ENCODE data around the gene ARL14EPL.

ARL14EPL gene

DNA sequence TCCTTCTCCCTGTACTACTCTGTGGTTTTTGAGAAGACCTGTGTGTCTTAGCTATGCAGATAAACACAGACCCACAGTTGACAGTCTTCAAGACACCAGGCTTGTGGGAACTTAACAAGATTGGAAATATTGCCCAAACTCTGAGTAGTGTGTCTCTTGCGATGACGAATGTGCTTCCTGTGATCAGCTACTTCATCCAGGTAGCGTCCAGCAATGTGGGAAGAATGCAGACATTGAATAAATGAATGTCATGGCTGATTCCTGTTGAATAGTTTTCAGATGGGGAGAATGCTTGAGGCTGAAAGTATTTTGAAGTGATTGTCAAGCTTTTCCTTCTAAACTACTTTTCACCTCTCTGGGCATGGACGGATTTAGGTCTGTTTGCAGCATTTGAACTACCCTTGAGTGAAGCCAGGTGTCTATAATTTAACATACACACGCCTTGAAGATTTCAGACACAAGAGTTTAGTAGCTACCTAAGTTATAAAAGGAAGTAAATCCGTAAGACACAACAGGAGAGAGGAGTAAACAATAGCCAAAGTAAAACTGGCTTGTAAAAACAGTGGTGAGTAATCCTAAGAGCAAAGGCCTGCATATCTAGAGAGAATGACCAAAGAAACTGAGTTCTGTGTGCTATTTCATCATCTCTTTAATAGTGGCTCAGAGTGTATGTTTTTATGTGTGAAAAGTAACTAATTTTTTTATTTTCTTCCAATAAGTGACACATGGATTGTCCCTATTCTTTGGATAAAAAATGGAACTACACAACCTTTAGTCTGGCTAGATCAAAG is 30.0 kb upstream of the ARL14EPL start:
- H3K4me3 ChIP-seq (ENCODE audit: low read depth, low read length) = no peak overlapping the region
- POLR2A ChIA-PET = no interaction called here
- CTCF ChIA-PET = interaction anchor here (0.9 kb wide), 1 partner anchor 10 kb away, joined by 3 read pairs; no protein-coding TSS in a partner anchor
- DNase-seq (ENCODE audit: low read depth, low spot score) = no peak
- TF ChIP-seq, protein P1, sequence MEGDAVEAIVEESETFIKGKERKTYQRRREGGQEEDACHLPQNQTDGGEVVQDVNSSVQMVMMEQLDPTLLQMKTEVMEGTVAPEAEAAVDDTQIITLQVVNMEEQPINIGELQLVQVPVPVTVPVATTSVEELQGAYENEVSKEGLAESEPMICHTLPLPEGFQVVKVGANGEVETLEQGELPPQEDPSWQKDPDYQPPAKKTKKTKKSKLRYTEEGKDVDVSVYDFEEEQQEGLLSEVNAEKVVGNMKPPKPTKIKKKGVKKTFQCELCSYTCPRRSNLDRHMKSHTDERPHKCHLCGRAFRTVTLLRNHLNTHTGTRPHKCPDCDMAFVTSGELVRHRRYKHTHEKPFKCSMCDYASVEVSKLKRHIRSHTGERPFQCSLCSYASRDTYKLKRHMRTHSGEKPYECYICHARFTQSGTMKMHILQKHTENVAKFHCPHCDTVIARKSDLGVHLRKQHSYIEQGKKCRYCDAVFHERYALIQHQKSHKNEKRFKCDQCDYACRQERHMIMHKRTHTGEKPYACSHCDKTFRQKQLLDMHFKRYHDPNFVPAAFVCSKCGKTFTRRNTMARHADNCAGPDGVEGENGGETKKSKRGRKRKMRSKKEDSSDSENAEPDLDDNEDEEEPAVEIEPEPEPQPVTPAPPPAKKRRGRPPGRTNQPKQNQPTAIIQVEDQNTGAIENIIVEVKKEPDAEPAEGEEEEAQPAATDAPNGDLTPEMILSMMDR (IDR thresholded peaks at IDR 0.05; ENCODE audit: insufficient read depth, low read length, missing control alignments) = no peak

DNA sequence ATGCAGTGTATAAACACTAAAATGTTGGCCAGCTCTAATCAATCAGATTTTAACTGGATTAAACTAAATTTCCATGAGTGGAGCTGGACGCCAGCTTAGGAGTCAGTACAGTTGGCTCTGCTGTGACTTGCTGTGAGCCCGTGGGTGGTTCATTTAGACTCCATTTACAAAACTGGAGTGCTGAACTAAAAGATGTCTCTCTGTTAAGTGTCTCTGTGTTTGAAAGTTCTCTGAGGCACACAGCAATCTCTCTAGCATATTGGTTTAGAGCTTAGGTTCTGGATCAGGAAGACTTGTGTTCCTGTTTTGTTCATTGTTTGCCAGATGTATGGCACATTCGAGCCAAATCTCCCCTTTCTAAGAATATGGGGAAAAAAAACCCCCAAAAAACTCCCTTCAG is 28.0 kb upstream of the ARL14EPL start:
- DNase-seq (ENCODE audit: low read depth, low spot score) = no peak
- TF ChIP-seq, protein P1 (IDR thresholded peaks at IDR 0.05; ENCODE audit: insufficient read depth, low read length, missing control alignments) = no peak
- no peak overlapping the region for H3K4me3 ChIP-seq (ENCODE audit: low read depth, low read length)
- ChIA-PET CTCF (no interaction called here), POLR2A (no interaction called here)

DNA sequence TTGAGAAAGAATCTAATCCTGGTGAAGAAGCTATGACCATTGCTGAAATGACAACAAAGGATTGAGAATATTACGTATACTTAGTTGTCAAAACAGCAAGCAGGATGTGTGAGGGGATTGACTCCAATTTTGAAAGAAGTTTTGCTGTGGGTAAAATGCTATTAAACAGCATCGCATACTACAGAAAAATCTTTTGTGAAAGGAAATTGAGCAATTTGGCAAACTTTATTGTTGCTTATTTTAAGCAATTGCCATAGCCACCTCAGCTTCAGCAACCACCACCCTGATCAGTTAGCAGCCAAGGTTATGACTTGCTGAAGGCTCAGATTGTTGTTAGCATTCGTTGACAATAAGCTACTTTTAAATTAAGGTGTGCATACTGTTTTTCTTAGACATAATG is 22.5 kb upstream of the ARL14EPL start:
- TF ChIP-seq, protein P1 (IDR thresholded peaks at IDR 0.05; ENCODE audit: insufficient read depth, low read length, missing control alignments) = no peak
- CTCF ChIA-PET = no interaction called here
- POLR2A ChIA-PET = no interaction called here
- no peak for DNase-seq (ENCODE audit: low read depth, low spot score)
- no peak overlapping the region for H3K4me3 ChIP-seq (ENCODE audit: low read depth, low read length)

DNA sequence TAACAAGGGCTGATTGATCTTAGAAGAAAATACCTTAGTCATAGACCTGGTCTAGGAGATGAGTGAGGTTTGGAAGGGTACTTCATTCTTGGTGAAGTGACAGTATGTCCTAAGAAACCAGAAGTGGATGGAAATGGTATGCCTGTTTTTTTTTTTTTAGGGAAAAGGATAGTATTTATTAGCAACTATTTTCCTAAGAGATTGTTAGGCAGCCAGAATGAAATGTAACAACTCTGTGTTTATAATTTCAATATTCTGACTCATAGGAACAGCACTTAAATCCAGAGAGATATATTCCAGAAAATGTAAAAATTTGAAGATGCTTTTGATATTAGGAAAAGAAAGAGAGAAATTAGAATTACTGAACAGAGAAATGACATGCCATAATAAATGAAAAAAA is 21.2 kb upstream of the ARL14EPL start:
- no peak overlapping the region for H3K4me3 ChIP-seq (ENCODE audit: low read depth, low read length)
- CTCF ChIA-PET = no interaction called here
- POLR2A ChIA-PET = no interaction called here
- DNase-seq (ENCODE audit: low read depth, low spot score) = no peak
- TF ChIP-seq, protein P1 (IDR thresholded peaks at IDR 0.05; ENCODE audit: insufficient read depth, low read length, missing control alignments) = no peak

DNA sequence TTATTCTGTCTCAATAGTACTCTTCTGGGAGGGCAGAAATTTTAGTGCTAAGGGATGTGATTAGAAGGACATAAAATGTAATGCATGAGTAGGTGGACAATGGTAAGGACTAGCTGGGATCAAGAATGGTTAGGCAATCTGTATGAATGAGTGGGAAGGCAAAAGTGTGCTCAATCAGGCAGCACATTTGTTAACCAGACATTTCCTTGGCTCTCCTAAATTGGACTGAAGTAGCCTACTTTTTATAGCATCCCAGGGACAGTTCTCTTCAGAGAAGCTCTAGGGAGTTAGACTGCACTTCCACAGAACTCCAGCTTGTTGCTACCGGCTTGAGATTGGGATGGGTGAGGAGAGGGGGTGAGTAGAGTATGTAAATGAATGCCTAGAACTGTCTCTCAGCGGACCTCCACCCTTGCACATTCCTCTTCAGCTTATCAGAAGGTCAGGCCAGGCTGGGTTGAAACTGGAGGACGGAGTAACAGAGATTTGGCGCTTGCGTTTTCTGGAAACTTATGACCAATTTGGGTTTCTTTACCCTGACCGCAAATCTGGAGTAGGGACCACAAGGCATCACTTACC is 19.0 kb upstream of the ARL14EPL start:
- ChIA-PET CTCF (no interaction called here), POLR2A (no interaction called here)
- TF ChIP-seq, protein P1 (IDR thresholded peaks at IDR 0.05; ENCODE audit: insufficient read depth, low read length, missing control alignments) = no peak
- DNase-seq (ENCODE audit: low read depth, low spot score) = no peak
- no peak overlapping the region for H3K4me3 ChIP-seq (ENCODE audit: low read depth, low read length)

DNA sequence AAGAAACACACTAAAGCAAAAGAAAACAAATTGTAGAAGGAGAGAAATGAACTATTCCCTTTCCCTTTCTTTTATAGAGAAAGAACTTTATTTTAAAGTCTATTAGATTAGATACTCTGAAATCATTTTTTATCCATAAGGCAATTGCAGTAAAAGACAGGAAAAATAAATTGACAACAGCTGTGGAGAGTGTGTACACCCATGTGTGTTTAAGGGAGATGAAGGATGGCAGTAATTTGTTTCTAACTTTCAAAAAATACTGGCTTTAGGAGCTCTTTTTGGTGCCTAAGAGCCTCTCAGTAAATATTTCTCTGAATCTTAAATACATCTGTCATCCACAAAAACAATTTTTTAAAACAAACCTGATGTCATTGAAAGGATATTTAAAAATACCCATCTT is 18.3 kb upstream of the ARL14EPL start:
- CTCF ChIA-PET = no interaction called here
- DNase-seq (ENCODE audit: low read depth, low spot score) = no peak
- no peak overlapping the region for H3K4me3 ChIP-seq (ENCODE audit: low read depth, low read length)
- TF ChIP-seq, protein P1 (IDR thresholded peaks at IDR 0.05; ENCODE audit: insufficient read depth, low read length, missing control alignments) = no peak
- POLR2A ChIA-PET = no interaction called here
